ENCODE measurements around the gene RMC1. TPM values are rescaled to one million over a fixed set of nuclear protein-coding genes. Genes with fewer than 3 reads are reported as not detected.

The RMC1 gene
- total RNA-seq, 2 experiments from 2014 or later = 32.8 to 36.2 TPM

- H3K4me2 ChIP-seq (ENCODE audit: low read length) = no peak overlapping the region
Measured at GRCh38 chr18:23560186-23560585, 56.9 kb downstream of the RMC1 start.

DNA sequence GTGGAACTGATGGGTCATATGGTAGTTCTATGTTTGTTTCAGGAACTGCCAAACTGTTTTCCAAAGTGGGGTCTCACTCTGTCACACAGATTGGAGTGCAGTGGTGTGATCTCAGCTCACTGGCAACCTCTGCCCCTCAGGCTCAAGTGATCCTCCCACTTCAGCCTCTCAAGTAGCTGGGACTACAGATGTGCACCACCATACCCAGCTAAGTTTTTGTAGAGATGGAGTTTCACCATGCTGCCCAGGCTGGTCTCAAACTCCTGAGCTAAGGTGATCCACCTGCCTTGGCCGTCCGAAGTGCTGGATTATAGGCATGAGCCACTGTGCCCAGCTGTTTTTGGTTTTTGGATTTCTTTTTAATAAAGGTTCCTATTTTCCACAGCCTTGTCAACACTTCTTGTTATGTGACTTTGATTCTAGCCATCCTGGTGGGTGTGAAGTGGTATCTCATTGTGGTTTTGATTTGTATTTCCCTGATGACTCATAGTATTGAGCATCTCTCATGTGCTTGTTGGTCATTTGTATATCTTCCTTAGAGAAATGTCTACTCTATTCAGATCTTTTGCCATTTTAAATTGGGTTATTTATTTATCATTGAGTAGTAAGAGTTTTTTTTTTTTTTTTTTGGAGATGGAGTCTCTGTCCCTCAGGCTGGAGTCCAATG is 60.2 kb downstream of the RMC1 start:
- POLR2A ChIA-PET = interaction anchor here (0.6 kb wide), 1 partner anchor 363 kb away, joined by 4 read pairs; no protein-coding TSS in a partner anchor
- CTCF ChIA-PET (ENCODE audit: unreplicated experiment) = no interaction called here

More at GRCh38 chr18:23560186-23560585, 56.9 kb downstream of the RMC1 start:
- Histone ChIP-seq H3K9me2 (ENCODE audit: insufficient read depth, low read length) (no peaks in the 10 kb centered on the region), H3K4me1 (ENCODE audit: insufficient read depth, low read length, poor library complexity, severe bottlenecking) (no peaks in the 10 kb centered on the region), H2AFZ (ENCODE audit: low read length) (no peak overlapping the region), H3K4me3 (ENCODE audit: low read depth, low read length, poor library complexity, severe bottlenecking) (no peak overlapping the region), H3K9me3 (ENCODE audit: low read length) (no peaks in the 10 kb centered on the region), H3K27ac (ENCODE audit: low read depth, low read length, poor library complexity, severe bottlenecking) (no peak overlapping the region), H3K36me3 (ENCODE audit: insufficient read depth, low read length) (peaks cover 91% of the 10 kb centered on the region), H3K79me2 (ENCODE audit: insufficient read depth, low read depth, low read length) (no peaks in the 10 kb centered on the region), H4K20me1 (ENCODE audit: insufficient read depth, low read length) (no peaks in the 10 kb centered on the region)
- intact Hi-C loops (cut with micrococcal nuclease; ENCODE audit: unreplicated experiment) = no loop called here
- no peak for TF ChIP-seq EZH2phosphoT487 (IDR thresholded peaks at IDR 0.05; ENCODE audit: borderline replicate concordance, low read depth, low read length)
- TF ChIP-seq, protein P1, sequence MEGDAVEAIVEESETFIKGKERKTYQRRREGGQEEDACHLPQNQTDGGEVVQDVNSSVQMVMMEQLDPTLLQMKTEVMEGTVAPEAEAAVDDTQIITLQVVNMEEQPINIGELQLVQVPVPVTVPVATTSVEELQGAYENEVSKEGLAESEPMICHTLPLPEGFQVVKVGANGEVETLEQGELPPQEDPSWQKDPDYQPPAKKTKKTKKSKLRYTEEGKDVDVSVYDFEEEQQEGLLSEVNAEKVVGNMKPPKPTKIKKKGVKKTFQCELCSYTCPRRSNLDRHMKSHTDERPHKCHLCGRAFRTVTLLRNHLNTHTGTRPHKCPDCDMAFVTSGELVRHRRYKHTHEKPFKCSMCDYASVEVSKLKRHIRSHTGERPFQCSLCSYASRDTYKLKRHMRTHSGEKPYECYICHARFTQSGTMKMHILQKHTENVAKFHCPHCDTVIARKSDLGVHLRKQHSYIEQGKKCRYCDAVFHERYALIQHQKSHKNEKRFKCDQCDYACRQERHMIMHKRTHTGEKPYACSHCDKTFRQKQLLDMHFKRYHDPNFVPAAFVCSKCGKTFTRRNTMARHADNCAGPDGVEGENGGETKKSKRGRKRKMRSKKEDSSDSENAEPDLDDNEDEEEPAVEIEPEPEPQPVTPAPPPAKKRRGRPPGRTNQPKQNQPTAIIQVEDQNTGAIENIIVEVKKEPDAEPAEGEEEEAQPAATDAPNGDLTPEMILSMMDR (conservative IDR thresholded peaks at IDR 0.05; ENCODE audit: low read length) = no peak
- no TSS peak for BruUV-seq (replicated peaks)
- no peak for DNase-seq (ENCODE audit: low spot score)
- CTCF ChIA-PET (ENCODE audit: unreplicated experiment) = no interaction called here
- POLR2A ChIA-PET = interaction anchor here (0.6 to 1.2 kb wide), 3 partner anchors 10 to 417 kb away, joined by 3 read pairs; no protein-coding TSS in a partner anchor

More for the DNA sequence above, 60.2 kb downstream of the RMC1 start:
- H3K36me3 ChIP-seq (ENCODE audit: insufficient read depth, low read length) = peaks cover 90% of the 10 kb centered on the region
- no peaks in the 10 kb centered on the region for H3K79me2 ChIP-seq (ENCODE audit: insufficient read depth, low read depth, low read length)
- no peak overlapping the region for H3K27ac ChIP-seq (ENCODE audit: low read depth, low read length, poor library complexity, severe bottlenecking)
- DNase-seq (ENCODE audit: low spot score) = no peak
- H2AFZ ChIP-seq (ENCODE audit: low read length) = no peak overlapping the region
- no peaks in the 10 kb centered on the region for H3K9me2 ChIP-seq (ENCODE audit: insufficient read depth, low read length)
- no peak overlapping the region for H3K4me2 ChIP-seq (ENCODE audit: low read length)
- intact Hi-C loops (cut with micrococcal nuclease; ENCODE audit: unreplicated experiment) = no loop called here
- H3K4me1 ChIP-seq (ENCODE audit: insufficient read depth, low read length, poor library complexity, severe bottlenecking) = no peaks in the 10 kb centered on the region
- TF ChIP-seq EZH2phosphoT487 (IDR thresholded peaks at IDR 0.05; ENCODE audit: borderline replicate concordance, low read depth, low read length) = no peak
- TF ChIP-seq, protein P1 (conservative IDR thresholded peaks at IDR 0.05; ENCODE audit: low read length) = no peak
- no peak overlapping the region for H3K4me3 ChIP-seq (ENCODE audit: low read depth, low read length, poor library complexity, severe bottlenecking)
- no TSS peak for BruUV-seq (replicated peaks)
- H3K9me3 ChIP-seq (ENCODE audit: low read length) = no peaks in the 10 kb centered on the region
- no peaks in the 10 kb centered on the region for H4K20me1 ChIP-seq (ENCODE audit: insufficient read depth, low read length)
